GM18867 (cell line): ENCODE measurements around the gene RNMT.
A peak's percentile ranks its signal among the peaks of the same experiment; 100 is the strongest.
"Not testable (repeated sequence)": the region's sequence is repeated elsewhere in the genome, so short reads cannot be mapped to it uniquely, and the experiment has no call there.

Experiments used
- ATAC-seq: cut with Tn5 transposase; IDR thresholded peaks from one replicate; pipeline ENCODE4 v1.9.1; 2021; ENCODE audit warnings: mild to moderate bottlenecking, moderate library complexity; ENCODE audit not compliant: unreplicated experiment

Gene RNMT

DNA sequence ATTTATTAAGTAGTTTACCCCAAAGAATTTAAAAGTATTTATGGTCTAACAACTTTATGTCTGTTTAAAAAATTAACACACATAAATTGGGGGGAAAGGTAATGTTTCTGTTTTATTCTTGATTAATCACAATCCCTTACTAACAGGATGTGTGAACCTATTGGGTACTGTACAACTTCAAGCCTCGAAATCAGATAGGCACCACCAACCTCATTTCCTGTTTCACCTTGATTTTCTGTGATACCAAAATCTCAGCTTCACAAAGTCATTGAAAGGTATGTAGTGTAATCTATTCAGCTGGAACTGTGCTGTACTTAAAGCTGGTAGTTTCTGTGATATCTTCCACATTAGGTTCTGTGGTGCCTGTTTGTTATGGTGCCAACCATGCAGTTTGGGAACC is 4.0 kb downstream of the RNMT start:
- ATAC-seq = no peak

DNA sequence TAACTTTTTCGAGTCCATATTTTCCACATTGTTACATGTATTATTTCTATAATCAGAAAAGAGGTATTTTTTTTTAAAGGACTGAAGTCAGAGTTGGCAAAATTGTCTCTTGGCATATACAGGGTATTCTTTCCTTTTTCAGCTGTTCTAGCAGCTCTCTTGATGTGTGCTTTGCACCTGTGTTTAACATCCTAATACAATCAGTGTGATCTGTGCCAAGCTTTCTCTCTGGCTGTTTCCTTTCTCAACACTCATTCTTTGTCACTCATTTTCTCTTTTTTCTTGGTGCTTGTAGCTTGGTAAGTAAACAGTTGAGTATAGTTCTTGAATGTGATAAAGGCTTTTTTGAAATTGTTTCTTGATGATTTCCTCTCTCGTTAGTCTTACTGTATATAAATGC is 9.2 kb downstream of the RNMT start:
- no peak for ATAC-seq

DNA sequence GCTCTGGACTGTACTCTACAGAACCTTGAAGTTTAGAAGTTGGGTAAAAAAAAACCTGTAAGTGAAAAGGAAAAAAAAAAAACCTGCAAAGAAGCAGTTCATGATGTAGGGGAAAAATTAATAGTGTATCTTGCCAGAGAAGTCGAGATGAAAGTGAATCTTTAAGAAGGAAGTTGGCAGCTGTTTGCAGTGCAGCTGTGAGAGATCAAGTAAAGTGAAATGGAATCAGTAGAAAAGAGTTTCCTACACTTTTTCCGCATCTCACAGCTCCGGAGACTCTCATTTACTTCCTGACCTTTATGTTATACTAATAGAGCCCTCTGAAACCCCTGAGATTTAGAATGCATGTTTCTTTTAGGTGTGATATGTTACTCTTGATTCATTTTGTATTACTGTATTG is 19.2 kb downstream of the RNMT start:
- ATAC-seq = no peak

GRCh38 chr18:13746633-13747032 is 20.2 kb downstream of the RNMT start:
- ATAC-seq = no peak

DNA sequence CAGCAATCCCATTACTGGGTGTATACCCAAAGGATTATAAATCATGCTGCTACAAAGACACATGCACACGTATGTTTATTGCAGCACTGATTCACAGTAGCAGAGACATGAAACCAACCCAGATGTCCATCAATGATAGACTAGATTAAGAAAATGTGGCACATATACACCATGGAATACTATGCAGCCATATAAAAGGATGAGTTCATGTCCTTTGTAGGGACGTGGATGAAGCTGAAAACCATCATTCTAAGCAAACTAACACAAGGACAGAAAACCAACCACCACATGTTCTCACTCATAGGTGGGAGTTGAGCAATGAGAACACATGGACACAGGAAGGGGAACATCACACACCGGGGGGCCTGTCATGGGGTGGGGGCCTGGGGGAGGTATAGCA is 25.1 kb downstream of the RNMT start:
- not testable (repeated sequence) for ATAC-seq

GRCh38 chr18:13756261-13756660 is 29.8 kb downstream of the RNMT start:
- no peak for ATAC-seq

DNA sequence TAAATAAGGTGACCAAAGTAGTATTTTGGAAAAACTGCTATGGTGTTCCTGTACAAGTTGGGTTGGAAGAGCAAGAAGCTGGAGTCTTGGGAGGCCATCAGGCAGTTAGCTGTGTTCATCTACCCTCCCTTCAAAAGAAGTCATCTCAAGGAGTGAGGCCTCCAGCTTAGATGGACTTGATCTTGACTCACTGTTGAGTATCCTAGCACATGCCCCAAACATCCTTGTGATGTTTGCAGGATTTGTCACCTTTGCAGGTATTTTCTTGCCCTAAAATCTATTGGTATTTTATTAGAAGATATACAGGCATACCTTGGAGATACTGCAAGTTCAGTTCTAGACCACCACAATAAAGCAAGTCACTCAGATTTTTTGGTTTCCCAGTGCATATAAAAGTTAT is 30.2 kb downstream of the RNMT start:
- no peak for ATAC-seq

DNA sequence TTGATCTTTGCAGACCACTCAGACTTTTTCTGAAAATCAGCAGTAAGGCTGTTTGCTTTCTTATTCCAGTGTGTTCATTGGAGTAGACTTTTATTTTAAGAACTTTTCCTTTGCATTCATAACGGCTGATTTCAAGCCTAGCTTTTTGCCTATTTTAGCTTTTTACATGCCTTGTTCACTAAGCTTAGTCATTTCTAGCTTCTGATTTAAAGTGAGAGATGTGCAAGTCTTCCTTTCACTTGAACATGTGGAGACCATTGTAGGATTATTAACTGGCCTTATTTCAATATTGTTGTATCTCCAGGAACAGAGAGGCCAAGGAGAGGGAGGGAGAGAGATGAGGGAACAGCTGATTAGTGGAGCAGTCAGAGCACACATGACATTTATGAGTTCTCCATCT is 32.1 kb downstream of the RNMT start:
- ATAC-seq = no peak

DNA sequence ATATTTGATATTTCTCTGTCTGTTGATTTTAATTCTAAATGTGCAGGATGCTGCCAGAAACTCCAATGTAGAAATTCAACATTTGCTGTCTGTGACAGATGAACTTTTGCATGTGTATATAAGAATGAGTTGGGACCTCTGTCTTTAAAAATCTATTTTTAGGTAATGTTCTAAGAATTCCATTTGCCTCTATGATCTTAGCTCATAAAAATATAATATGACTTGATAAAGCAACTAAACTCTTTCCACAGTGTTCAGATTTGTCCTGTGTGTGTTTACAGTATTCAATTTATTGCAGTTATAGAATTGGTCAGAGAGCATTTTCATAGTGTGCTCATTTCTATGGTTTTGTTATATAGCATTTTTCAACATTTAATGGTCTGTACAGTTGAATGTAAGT is 33.6 kb downstream of the RNMT start:
- no peak for ATAC-seq

GRCh38 chr18:13762690-13763439 is 36.4 kb downstream of the RNMT start:
- no peak for ATAC-seq

GRCh38 chr18:13775058-13775457 is 48.6 kb downstream of the RNMT start:
- ATAC-seq = no peak

- ATAC-seq = no peak
Observed at GRCh38 chr18:13791181-13791580, 64.7 kb downstream of the RNMT start.

DNA sequence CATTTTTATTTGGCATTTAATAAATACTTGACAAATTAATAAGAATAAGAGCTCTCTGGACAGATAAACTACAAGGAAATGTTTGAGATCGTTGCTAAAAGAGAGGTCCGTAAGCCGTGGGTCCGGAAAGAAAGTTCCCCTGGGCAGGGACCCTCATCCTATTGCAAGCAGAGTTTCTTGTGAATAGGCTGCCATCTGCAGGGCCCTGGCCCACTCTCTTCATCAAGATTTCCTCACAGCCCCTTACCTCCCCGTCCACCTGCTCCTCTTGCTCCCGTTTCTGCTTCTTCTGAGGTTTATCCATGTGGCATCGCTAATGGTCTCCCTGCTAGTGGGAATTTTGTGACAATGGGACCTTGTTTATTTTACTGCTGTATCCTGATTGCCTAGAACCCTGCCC is 67.3 kb downstream of the RNMT start:
- no peak for ATAC-seq

DNA sequence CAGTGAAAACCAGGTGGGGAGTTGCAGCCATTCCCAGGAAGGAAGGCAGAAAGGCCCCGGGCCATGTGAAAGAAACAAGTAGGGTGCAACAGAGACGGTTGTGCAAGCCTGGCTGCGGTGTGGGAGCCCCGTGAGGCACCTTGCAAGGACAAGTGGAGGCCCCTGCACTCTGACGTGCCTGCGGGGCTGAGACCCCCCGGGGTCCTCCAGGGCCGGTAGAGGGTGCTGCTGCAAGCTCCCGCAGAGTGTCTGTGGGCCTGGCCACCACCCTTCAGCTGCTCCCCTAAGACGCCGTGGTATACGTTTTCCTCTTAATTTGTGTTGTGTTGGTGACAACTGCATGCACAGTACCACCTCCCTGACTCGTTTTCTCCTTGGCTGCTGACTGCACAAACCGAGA is 70.0 kb downstream of the RNMT start:
- no peak for ATAC-seq

- no peak for ATAC-seq
Observed at GRCh38 chr18:13797157-13797611, 70.7 kb downstream of the RNMT start.

- no peak for ATAC-seq
Observed at GRCh38 chr18:13799396-13799795, 72.9 kb downstream of the RNMT start.

- ATAC-seq = peak; percentile 43
Observed at GRCh38 chr18:13800505-13801259, 74.2 kb downstream of the RNMT start.

DNA sequence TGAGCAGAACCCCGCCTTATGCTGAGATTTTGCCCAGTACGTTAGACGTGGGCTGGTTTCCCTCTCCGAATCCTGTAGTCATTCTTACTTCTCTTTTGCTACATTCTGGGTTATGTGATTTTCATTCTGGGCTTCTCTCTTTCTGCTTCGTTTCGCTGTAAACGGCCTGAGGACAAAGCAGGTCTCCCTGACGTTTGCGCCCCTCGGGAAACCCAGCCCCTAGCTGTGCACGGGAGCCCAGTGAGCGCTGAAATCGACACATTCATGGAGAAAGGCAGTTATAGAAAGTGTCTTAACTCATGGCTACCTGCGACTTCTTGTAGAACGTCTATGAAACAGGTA is 74.8 kb downstream of the RNMT start:
- no peak for ATAC-seq

- ATAC-seq = no peak
Observed at GRCh38 chr18:13804305-13804704, 77.8 kb downstream of the RNMT start.

GRCh38 chr18:13808294-13809042 is 82.0 kb downstream of the RNMT start:
- ATAC-seq = no peak

DNA sequence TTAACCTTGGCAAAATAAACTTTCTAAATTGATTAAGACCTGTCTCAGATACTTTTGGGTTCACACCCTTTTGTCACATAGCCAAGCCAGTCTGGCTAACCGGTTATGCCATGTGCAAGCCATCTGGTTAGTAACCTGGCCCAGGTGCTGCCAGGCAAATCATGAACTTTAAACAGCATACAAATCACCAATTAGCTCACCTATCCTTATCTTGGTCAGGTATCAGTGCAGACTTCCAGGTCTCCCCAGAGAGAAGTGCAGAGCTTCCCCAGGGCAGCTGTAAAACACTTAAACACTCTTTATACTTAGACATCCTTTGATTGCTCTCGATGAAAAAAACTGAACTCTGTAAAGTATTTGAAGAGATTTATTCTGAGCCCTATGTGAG is 82.6 kb downstream of the RNMT start:
- no peak for ATAC-seq
